ENCODE results near the gene ZNF658. TPM values are rescaled to one million over a fixed set of nuclear protein-coding genes. Genes with fewer than 3 reads are reported as not detected.
"Not testable (repeated sequence)": the region's sequence is repeated elsewhere in the genome, so short reads cannot be mapped to it uniquely, and the experiment has no call there.

The ZNF658 gene
- 5.4 TPM for total RNA-seq
- long read RNA-seq, full-length matches to known transcripts, result 1 of 5 reads
- long read RNA-seq, partial matches to known transcripts, result 0 of 5 reads
- long read RNA-seq, other reads (novel, unspliced or antisense), result 4 of 5 reads

GRCh38 chr9:66900490-66901131 is at the start of gene ZNF658:
Gene ZNF658 (plus strand): TSS chr9:66900725. CDS start chr9:66903562, 2,837 bp downstream.
- H3K27me3 ChIP-seq (ENCODE audit: low read depth); intact Hi-C loops (cut with DNase I); H3K36me3 ChIP-seq; H3K4me1 ChIP-seq; H3K9me3 ChIP-seq: not testable (repeated sequence)
- peak; percentile 89 for DNase-seq
- peak within 1 kb of the TSS; percentile 62 for H3K4me3 ChIP-seq
- ATAC-seq, result peak; percentile 99 to 100
- H3K27ac ChIP-seq, result peak within 1 kb of the TSS; percentile 76

- H3K9me3 ChIP-seq; ATAC-seq; DNase-seq; H3K36me3 ChIP-seq; H3K4me1 ChIP-seq; H3K27ac ChIP-seq; H3K4me3 ChIP-seq; intact Hi-C loops (cut with DNase I); H3K27me3 ChIP-seq (ENCODE audit: low read depth): not testable (repeated sequence)
Observed at GRCh38 chr9:66861732-66862131, 38.8 kb upstream of the ZNF658 start.

GRCh38 chr9:66868660-66869059 is 31.9 kb upstream of the ZNF658 start:
- intact Hi-C loops (cut with DNase I); H3K4me1 ChIP-seq; H3K27ac ChIP-seq; H3K4me3 ChIP-seq; H3K9me3 ChIP-seq; ATAC-seq; DNase-seq; H3K36me3 ChIP-seq; H3K27me3 ChIP-seq (ENCODE audit: low read depth): not testable (repeated sequence)

GRCh38 chr9:66880605-66881004 is 19.9 kb upstream of the ZNF658 start:
- H3K4me3 ChIP-seq; H3K27me3 ChIP-seq (ENCODE audit: low read depth); H3K4me1 ChIP-seq; H3K9me3 ChIP-seq; H3K27ac ChIP-seq; H3K36me3 ChIP-seq; intact Hi-C loops (cut with DNase I); DNase-seq; ATAC-seq: not testable (repeated sequence)

- intact Hi-C loops (cut with DNase I); H3K9me3 ChIP-seq; H3K27me3 ChIP-seq (ENCODE audit: low read depth); H3K4me3 ChIP-seq; H3K36me3 ChIP-seq; H3K4me1 ChIP-seq; H3K27ac ChIP-seq; ATAC-seq; DNase-seq: not testable (repeated sequence)
Observed at GRCh38 chr9:66881847-66882246, 18.7 kb upstream of the ZNF658 start.

GRCh38 chr9:66890334-66890733 is 10.2 kb upstream of the ZNF658 start:
- H3K36me3 ChIP-seq; H3K27me3 ChIP-seq (ENCODE audit: low read depth); H3K4me1 ChIP-seq; ATAC-seq; H3K4me3 ChIP-seq; H3K27ac ChIP-seq; intact Hi-C loops (cut with DNase I); H3K9me3 ChIP-seq; DNase-seq: not testable (repeated sequence)

GRCh38 chr9:66901141-66901540 is 616 bp downstream of the ZNF658 start:
- H3K9me3 ChIP-seq; H3K27me3 ChIP-seq (ENCODE audit: low read depth); H3K36me3 ChIP-seq; intact Hi-C loops (cut with DNase I); DNase-seq; H3K4me1 ChIP-seq; H3K27ac ChIP-seq: not testable (repeated sequence)
- peak; percentile 50 to 51 for ATAC-seq
- H3K4me3 ChIP-seq, result peak overlapping the region; percentile 62

GRCh38 chr9:66909560-66909959 is 9.0 kb downstream of the ZNF658 start:
- ATAC-seq; H3K4me1 ChIP-seq; H3K27ac ChIP-seq; H3K9me3 ChIP-seq; DNase-seq; intact Hi-C loops (cut with DNase I); H3K4me3 ChIP-seq; H3K27me3 ChIP-seq (ENCODE audit: low read depth); H3K36me3 ChIP-seq: not testable (repeated sequence)

GRCh38 chr9:66920072-66920471 is 19.5 kb downstream of the ZNF658 start:
- DNase-seq; H3K4me3 ChIP-seq; H3K27ac ChIP-seq; H3K27me3 ChIP-seq (ENCODE audit: low read depth); H3K36me3 ChIP-seq; ATAC-seq; intact Hi-C loops (cut with DNase I); H3K4me1 ChIP-seq: not testable (repeated sequence)
- H3K9me3 ChIP-seq, result peaks cover 23% of the 10 kb centered on the region

GRCh38 chr9:66936194-66936870 is 35.8 kb downstream of the ZNF658 start:
- DNase-seq; H3K27me3 ChIP-seq (ENCODE audit: low read depth); intact Hi-C loops (cut with DNase I); H3K36me3 ChIP-seq; H3K4me3 ChIP-seq; H3K9me3 ChIP-seq; H3K4me1 ChIP-seq; ATAC-seq; H3K27ac ChIP-seq: not testable (repeated sequence)

- DNase-seq; intact Hi-C loops (cut with DNase I); H3K36me3 ChIP-seq; H3K9me3 ChIP-seq; H3K27me3 ChIP-seq (ENCODE audit: low read depth); ATAC-seq; H3K4me1 ChIP-seq; H3K27ac ChIP-seq; H3K4me3 ChIP-seq: not testable (repeated sequence)
Observed at GRCh38 chr9:66937662-66938061, 37.1 kb downstream of the ZNF658 start.

- ATAC-seq; H3K27me3 ChIP-seq (ENCODE audit: low read depth); H3K4me3 ChIP-seq; DNase-seq; H3K9me3 ChIP-seq; H3K27ac ChIP-seq; H3K36me3 ChIP-seq; H3K4me1 ChIP-seq; intact Hi-C loops (cut with DNase I): not testable (repeated sequence)
Observed at GRCh38 chr9:66938322-66938721, 37.8 kb downstream of the ZNF658 start.

- H3K27ac ChIP-seq; H3K27me3 ChIP-seq (ENCODE audit: low read depth); H3K4me1 ChIP-seq; intact Hi-C loops (cut with DNase I); H3K4me3 ChIP-seq; DNase-seq; H3K9me3 ChIP-seq; H3K36me3 ChIP-seq: not testable (repeated sequence)
- peak in 1 of 2 donors; percentile 18 for ATAC-seq
Observed at GRCh38 chr9:66939878-66940830, 39.6 kb downstream of the ZNF658 start.
